ENCODE measurements around the gene GASK1B. TPM values are rescaled to one million over a fixed set of nuclear protein-coding genes. Genes with fewer than 3 reads are reported as not detected.

GASK1B gene
- total and polyA plus RNA-seq, 2 of the 13 experiments (the other 11 are each of a cell fraction or from before 2014, with no cell fraction given): 29.1 to 40.4 TPM

- no peak for TF ChIP-seq SRF (IDR thresholded peaks at IDR 0.05; ENCODE audit: low read depth, low read length)
- peak; percentile 51; the same call in 1 of the 2 replicates for TF ChIP-seq ETV5 (CRISPR knock-in tag; IDR thresholded peaks at IDR 0.05; ENCODE audit: borderline replicate concordance)
- TF ChIP-seq TOE1 (CRISPR knock-in tag; IDR thresholded peaks at IDR 0.05): no peak
- TF ChIP-seq ELF3 (CRISPR knock-in tag; IDR thresholded peaks at IDR 0.05): peak; percentile 25; the same call in 1 of the 2 replicates
- TF ChIP-seq ZNF512B (CRISPR knock-in tag; IDR thresholded peaks at IDR 0.05; ENCODE audit: borderline replicate concordance): no peak
- no peak for TF ChIP-seq HOXA7 (CRISPR knock-in tag; IDR thresholded peaks at IDR 0.05)
- TF ChIP-seq ZFYVE20 (CRISPR knock-in tag; IDR thresholded peaks at IDR 0.05; ENCODE audit: borderline replicate concordance, low read depth): no peak
- TF ChIP-seq NFIB (CRISPR knock-in tag; IDR thresholded peaks at IDR 0.05; ENCODE audit: borderline replicate concordance): no peak
- TF ChIP-seq ZNF207 (IDR thresholded peaks at IDR 0.05; ENCODE audit: borderline replicate concordance): no peak
- TF ChIP-seq FOXP1 (IDR thresholded peaks at IDR 0.05): no peak
- peak; percentile 32; the same call in 1 of the 2 replicates for TF ChIP-seq FOXP1 (CRISPR knock-in tag; IDR thresholded peaks at IDR 0.05)
- 0 out of 2 replicates have a peak, but pooled peaks have one; percentile 22 for TF ChIP-seq MED1 (CRISPR knock-in tag; IDR thresholded peaks at IDR 0.05)
- TF ChIP-seq CENPX (CRISPR knock-in tag; IDR thresholded peaks at IDR 0.05): no peak
- TF ChIP-seq NR2F2 (IDR thresholded peaks at IDR 0.05; ENCODE audit: borderline replicate concordance, low read depth): 0 out of 2 replicates have a peak, but pooled peaks have one; percentile 50
- TF ChIP-seq ISL2 (CRISPR knock-in tag; IDR thresholded peaks at IDR 0.05): no peak; the same call in 1 of the 2 replicates
- TF ChIP-seq THAP9 (CRISPR knock-in tag; IDR thresholded peaks at IDR 0.05; ENCODE audit: borderline replicate concordance): no peak
- TF ChIP-seq CENPBD1 (CRISPR knock-in tag; IDR thresholded peaks at IDR 0.05; ENCODE audit: borderline replicate concordance, low read depth): no peak
- TF ChIP-seq THYN1 (CRISPR knock-in tag; IDR thresholded peaks at IDR 0.05; ENCODE audit: borderline replicate concordance, low read depth): no peak
- no peak for TF ChIP-seq TCF7L2 (IDR thresholded peaks at IDR 0.05; ENCODE audit: low read depth, low read length)
- no peak for TF ChIP-seq PAWR (CRISPR knock-in tag; IDR thresholded peaks at IDR 0.05; ENCODE audit: borderline replicate concordance)
- TF ChIP-seq TBX2 (CRISPR knock-in tag; IDR thresholded peaks at IDR 0.05; ENCODE audit: borderline replicate concordance): peak; percentile 55; the same call in 1 of the 2 replicates
- TF ChIP-seq CREB1 (IDR thresholded peaks at IDR 0.05): no peak
- TF ChIP-seq CREB1 (CRISPR knock-in tag; IDR thresholded peaks at IDR 0.05): no peak
- peak; percentile 61 for TF ChIP-seq NR2F6 (IDR thresholded peaks at IDR 0.05)
- peak; percentile 61; the same call in 1 of the 2 replicates for TF ChIP-seq NR2F6 (CRISPR knock-in tag; IDR thresholded peaks at IDR 0.05)
- TF ChIP-seq SOX13 (IDR thresholded peaks at IDR 0.05): no peak
- TF ChIP-seq SOX13 (CRISPR knock-in tag; conservative IDR thresholded peaks at IDR 0.05 in 1 of 2, IDR thresholded peaks at IDR 0.05 in 1 of 2): peak in 1 of 2 experiments; percentile 25; a peak in 1 of 4 replicates
- no peak for TF ChIP-seq ZNF792 (CRISPR knock-in tag; IDR thresholded peaks at IDR 0.05)
These were observed 38.4 kb upstream of the GASK1B start (continued) for GRCh38 chr4:158211222-158211621.
